ENCODE results near the gene BRD1.

BRD1 gene

DNA sequence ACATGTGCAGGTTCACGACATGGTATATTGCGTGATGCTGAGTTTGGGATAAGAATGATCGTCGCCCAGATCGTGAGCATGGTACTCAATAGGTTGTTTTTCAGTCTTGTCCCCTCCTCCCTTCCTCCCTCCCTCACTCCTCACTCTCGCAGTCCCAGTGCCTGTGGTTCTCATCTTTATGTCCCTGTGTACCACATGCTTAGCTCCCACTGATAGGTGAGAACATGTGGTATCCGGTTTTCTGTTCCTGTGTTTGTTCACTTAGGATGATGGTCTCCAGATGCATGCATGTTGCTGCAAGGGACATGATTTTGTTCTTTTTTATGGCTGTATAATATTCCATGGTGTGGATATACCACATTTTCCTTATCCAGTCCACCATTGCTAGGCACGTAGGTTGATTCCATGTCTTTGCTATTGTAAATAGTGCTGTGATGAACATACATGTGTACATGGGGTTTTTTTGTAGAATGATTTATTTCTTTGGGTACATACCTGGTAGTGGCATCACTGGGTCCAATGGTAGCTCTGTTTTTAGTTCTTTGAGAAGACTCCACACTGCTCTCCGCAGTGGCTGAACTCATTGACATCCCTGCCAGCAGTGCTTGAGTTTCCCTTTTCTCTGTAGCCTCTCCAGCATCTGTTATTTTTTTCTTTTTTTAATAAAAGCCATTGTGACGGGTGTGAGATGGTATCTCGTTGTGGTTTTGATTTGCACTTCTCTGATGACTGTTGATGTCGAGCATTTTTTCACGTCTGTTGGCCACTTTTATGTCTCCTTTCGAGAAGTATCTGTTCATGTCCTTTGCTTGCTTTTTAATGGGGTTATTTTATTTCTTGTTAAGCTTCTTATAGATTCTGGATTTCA, 42.4 kb upstream of the BRD1 start:
- H3K27me3 ChIP-seq (ENCODE audit: insufficient read depth, low read depth) = no peaks in the 10 kb centered on the region
- H3K79me2 ChIP-seq (ENCODE audit: insufficient read depth, low read depth) = peaks cover 45% of the 10 kb centered on the region
- no peaks in the 10 kb centered on the region for H4K20me1 ChIP-seq (ENCODE audit: insufficient read depth)
- peaks cover 6% of the 10 kb centered on the region for H3K4me1 ChIP-seq (ENCODE audit: low read depth, poor library complexity, severe bottlenecking)
- H3K4me2 ChIP-seq = no peak overlapping the region
- TF ChIP-seq, protein P1, sequence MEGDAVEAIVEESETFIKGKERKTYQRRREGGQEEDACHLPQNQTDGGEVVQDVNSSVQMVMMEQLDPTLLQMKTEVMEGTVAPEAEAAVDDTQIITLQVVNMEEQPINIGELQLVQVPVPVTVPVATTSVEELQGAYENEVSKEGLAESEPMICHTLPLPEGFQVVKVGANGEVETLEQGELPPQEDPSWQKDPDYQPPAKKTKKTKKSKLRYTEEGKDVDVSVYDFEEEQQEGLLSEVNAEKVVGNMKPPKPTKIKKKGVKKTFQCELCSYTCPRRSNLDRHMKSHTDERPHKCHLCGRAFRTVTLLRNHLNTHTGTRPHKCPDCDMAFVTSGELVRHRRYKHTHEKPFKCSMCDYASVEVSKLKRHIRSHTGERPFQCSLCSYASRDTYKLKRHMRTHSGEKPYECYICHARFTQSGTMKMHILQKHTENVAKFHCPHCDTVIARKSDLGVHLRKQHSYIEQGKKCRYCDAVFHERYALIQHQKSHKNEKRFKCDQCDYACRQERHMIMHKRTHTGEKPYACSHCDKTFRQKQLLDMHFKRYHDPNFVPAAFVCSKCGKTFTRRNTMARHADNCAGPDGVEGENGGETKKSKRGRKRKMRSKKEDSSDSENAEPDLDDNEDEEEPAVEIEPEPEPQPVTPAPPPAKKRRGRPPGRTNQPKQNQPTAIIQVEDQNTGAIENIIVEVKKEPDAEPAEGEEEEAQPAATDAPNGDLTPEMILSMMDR (conservative IDR thresholded peaks at IDR 0.05; ENCODE audit: low read depth, low read length) = no peak
- H3K27ac ChIP-seq = no peak overlapping the region
- no peak overlapping the region for H3K4me3 ChIP-seq (IDR thresholded peaks at IDR 0.05; ENCODE audit: insufficient read depth, low read depth, low read length)
- H2AFZ ChIP-seq (ENCODE audit: low read depth) = no peak overlapping the region
- no peak overlapping the region for H3K9ac ChIP-seq
- no peaks in the 10 kb centered on the region for H3K36me3 ChIP-seq (ENCODE audit: insufficient read depth)

DNA sequence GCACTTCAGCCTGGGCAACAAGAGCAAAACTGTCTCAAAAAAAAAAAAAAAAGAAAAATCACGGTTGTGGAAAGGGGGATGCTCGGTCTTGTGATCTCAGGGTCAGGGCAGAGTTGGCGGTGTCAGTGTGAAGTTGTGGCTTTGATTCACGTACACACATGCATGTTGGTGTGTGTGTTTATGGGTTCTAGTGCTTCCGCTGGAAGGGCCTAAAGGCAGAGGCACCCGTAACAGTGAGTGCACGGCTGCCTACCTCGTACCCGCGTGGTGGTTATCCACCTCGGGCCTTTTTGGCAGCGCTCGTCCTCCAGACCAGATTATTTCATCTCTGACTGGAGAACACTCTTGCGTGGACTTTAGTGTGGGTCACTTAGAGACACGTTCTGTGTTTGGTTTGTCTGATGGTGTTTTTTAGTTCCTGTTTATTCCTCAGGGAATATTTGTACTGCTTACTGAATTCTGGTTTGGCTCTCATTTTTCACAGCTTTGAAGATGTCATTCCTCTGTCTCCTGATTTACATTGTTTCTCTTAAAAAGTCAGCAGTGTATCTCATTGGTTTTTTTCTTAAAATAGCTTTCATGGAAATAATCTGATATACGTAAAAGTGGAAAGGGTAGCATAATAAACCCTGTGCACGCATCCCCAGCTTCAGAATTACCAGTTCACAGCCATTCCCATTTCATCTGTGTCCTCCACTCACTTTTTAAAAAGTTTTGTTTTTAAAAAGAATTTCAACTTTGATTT, 41.6 kb upstream of the BRD1 start:
- no peak overlapping the region for H3K9ac ChIP-seq
- H3K4me2 ChIP-seq = no peak overlapping the region
- H3K36me3 ChIP-seq (ENCODE audit: insufficient read depth) = no peaks in the 10 kb centered on the region
- H3K4me3 ChIP-seq (IDR thresholded peaks at IDR 0.05; ENCODE audit: insufficient read depth, low read depth, low read length) = no peak overlapping the region
- H3K27ac ChIP-seq = no peak overlapping the region
- TF ChIP-seq, protein P1 (conservative IDR thresholded peaks at IDR 0.05; ENCODE audit: low read depth, low read length) = no peak
- H2AFZ ChIP-seq (ENCODE audit: low read depth) = no peak overlapping the region
- H4K20me1 ChIP-seq (ENCODE audit: insufficient read depth) = no peaks in the 10 kb centered on the region
- peaks cover 6% of the 10 kb centered on the region for H3K4me1 ChIP-seq (ENCODE audit: low read depth, poor library complexity, severe bottlenecking)
- H3K79me2 ChIP-seq (ENCODE audit: insufficient read depth, low read depth) = peaks cover 48% of the 10 kb centered on the region
- no peaks in the 10 kb centered on the region for H3K27me3 ChIP-seq (ENCODE audit: insufficient read depth, low read depth)

DNA sequence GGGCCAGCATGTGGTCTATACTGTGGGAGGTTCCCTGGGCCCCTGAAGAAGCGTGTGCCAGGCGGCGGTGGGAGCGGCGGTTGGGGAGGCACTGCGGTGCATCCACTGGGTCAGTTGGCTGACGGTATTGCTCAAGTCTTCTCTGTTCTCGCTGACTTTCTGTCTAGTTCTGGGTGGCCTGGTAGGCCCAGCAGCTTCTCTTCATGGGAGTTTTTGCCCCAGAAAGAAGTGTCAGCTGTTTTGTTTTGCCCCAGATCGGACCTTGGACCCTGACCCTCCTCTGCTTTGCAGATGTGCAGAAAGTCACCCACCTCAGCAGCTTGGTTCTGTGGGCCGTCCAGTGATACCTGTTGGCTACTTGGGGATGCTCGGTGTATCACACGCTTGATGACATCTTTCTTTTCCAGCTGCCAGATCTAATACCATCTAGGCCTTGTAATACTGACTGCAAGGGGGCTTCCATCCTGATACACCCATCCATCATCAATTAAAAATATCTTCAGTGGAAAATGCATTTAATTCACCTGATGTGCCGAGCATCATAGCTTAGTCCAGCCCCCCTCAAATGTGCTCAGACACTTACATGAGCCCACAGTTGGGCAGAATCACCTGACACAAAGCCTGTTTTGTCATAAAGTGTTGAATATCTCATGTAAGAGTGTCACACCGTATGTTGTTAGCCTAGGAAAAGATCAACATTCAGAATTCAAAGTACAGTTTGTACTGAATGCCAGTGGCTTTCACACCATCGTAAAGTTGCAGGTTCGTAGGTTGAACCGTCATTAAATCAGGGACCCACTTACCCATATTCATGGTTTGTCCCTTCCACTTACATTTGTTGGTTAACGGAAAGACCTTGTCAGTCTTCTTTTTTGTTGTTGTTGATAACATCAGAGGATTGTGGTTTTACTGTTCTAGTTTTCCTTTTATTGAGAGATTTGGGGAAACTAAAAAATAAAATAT, 39.9 kb upstream of the BRD1 start:
- no peaks in the 10 kb centered on the region for H3K36me3 ChIP-seq (ENCODE audit: insufficient read depth)
- no peaks in the 10 kb centered on the region for H3K27me3 ChIP-seq (ENCODE audit: insufficient read depth, low read depth)
- H3K9ac ChIP-seq = no peak overlapping the region
- H3K4me3 ChIP-seq (IDR thresholded peaks at IDR 0.05; ENCODE audit: insufficient read depth, low read depth, low read length) = no peak overlapping the region
- H2AFZ ChIP-seq (ENCODE audit: low read depth) = no peak overlapping the region
- peaks cover 63% of the 10 kb centered on the region for H3K79me2 ChIP-seq (ENCODE audit: insufficient read depth, low read depth)
- no peak overlapping the region for H3K27ac ChIP-seq
- no peak overlapping the region for H3K4me2 ChIP-seq
- H3K4me1 ChIP-seq (ENCODE audit: low read depth, poor library complexity, severe bottlenecking) = peaks cover 6% of the 10 kb centered on the region
- TF ChIP-seq, protein P1 (conservative IDR thresholded peaks at IDR 0.05; ENCODE audit: low read depth, low read length) = no peak
- no peaks in the 10 kb centered on the region for H4K20me1 ChIP-seq (ENCODE audit: insufficient read depth)

DNA sequence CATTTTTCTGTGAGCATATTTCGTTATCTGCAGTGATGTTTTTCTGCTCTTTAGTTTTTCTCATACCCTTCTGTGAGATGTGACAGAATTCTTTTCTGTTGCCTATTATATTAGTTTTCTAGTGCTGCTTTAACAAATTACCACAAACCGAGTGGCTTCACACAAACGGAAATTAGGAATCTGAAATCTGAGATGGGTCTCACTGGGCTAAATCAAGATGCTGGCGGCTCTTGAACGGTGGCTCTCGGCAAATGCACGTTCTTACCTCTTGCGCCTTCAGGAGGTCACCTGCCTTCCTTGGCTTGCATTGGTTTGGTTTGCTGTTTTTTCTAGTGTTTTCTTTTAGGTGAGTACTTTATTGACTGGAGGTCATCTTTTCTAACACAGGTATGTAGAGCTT, 39.0 kb upstream of the BRD1 start:
- no peaks in the 10 kb centered on the region for H3K27me3 ChIP-seq (ENCODE audit: insufficient read depth, low read depth)
- H3K79me2 ChIP-seq (ENCODE audit: insufficient read depth, low read depth) = peaks cover 73% of the 10 kb centered on the region
- no peak overlapping the region for H3K9ac ChIP-seq
- H3K36me3 ChIP-seq (ENCODE audit: insufficient read depth) = no peaks in the 10 kb centered on the region
- H3K4me3 ChIP-seq (IDR thresholded peaks at IDR 0.05; ENCODE audit: insufficient read depth, low read depth, low read length) = no peak overlapping the region
- H3K4me2 ChIP-seq = no peak overlapping the region
- TF ChIP-seq, protein P1 (conservative IDR thresholded peaks at IDR 0.05; ENCODE audit: low read depth, low read length) = no peak
- H3K27ac ChIP-seq = no peak overlapping the region
- peaks cover 6% of the 10 kb centered on the region for H3K4me1 ChIP-seq (ENCODE audit: low read depth, poor library complexity, severe bottlenecking)
- H4K20me1 ChIP-seq (ENCODE audit: insufficient read depth) = no peaks in the 10 kb centered on the region
- H2AFZ ChIP-seq (ENCODE audit: low read depth) = no peak overlapping the region
